H1 (cell line): ENCODE data around the gene NFIA. TPM values are rescaled to one million over a fixed set of nuclear protein-coding genes. Genes with fewer than 3 reads are reported as not detected.

ENCODE experiments used
- CTCF ChIA-PET: fragments of 300-600 bp; sonication (Branson Sonifier 250); formaldehyde crosslinking; loops from one replicate; lab custom pipeline; 2021; ENCODE audit not compliant: partially characterized antibody; lab: Charles Lee
- POLR2A ChIA-PET: fragments of 300-600 bp; sonication (Branson Sonifier 250); formaldehyde crosslinking; loops from one replicate; lab custom pipeline; 2021; ENCODE audit warnings: inconsistent platforms; ENCODE audit not compliant: partially characterized antibody; lab: Charles Lee
- DNase-seq, 2 experiments: peaks; one replicate each; pipeline versions ENCODE4 v3.0.0 to v3.0.0-alpha.2; 2010 to 2022; ENCODE audit warnings: low spot score in 2 of 2, low read depth in 1 of 2, mixed read lengths in 1 of 2
- FAIRE-seq: peaks from 2 replicates; lab custom pipeline; 2011; peaks lifted over from hg19 to GRCh38; lab: Jason Lieb, UNC
- H2AFZ ChIP-seq: 2 replicates; pipeline ENCODE4 v1.8.1; 2012; ENCODE audit warnings: low read length, inconsistent platforms
- H2AK5ac ChIP-seq: 2 replicates; pipeline ENCODE4 v1.6.1; 2013; ENCODE audit warnings: low read depth, low read length
- H2BK120ac ChIP-seq: replicated peaks from 2 replicates; pipeline ENCODE3; 2013; ENCODE audit warnings: low read depth, low read length, inconsistent platforms
- H2BK12ac ChIP-seq: 2 replicates; pipeline ENCODE4 v1.6.1; 2013; ENCODE audit warnings: low read depth, low read length
- H2BK15ac ChIP-seq: 2 replicates; pipeline ENCODE4 v1.6.1; 2013; ENCODE audit warnings: low read length
- H2BK20ac ChIP-seq: 2 replicates; pipeline ENCODE4 v1.6.1; 2013; ENCODE audit warnings: low read length
- H2BK5ac ChIP-seq: 2 replicates; pipeline ENCODE4 v1.6.1; 2013; ENCODE audit warnings: low read depth, low read length
- H3K14ac ChIP-seq: 2 replicates; pipeline ENCODE4 v1.6.1; 2013; ENCODE audit warnings: inconsistent platforms; ENCODE audit not compliant: insufficient read length
- H3K18ac ChIP-seq: 2 replicates; pipeline ENCODE4 v1.6.1; 2013; ENCODE audit warnings: low read length; ENCODE audit errors: extremely low read depth
- H3K23ac ChIP-seq: 2 replicates; pipeline ENCODE4 v1.6.1; 2013; ENCODE audit warnings: inconsistent platforms; ENCODE audit not compliant: insufficient read length
- H3K23me2 ChIP-seq: 2 replicates; pipeline ENCODE4 v1.6.1; 2013; ENCODE audit warnings: low read depth, low read length
- H3K27ac ChIP-seq: 2 replicates; pipeline ENCODE4 v1.6.1; 2011; ENCODE audit warnings: low read depth, low read length, inconsistent platforms
- H3K27me3 ChIP-seq, 4 experiments: replicated peaks in 1 of 4; 1 replicate in 1 of 4; 2 replicates in 3 of 4; pipeline versions ENCODE4 v1.6.1 to v1.8.1; 2011 to 2013; ENCODE audit warnings: low read length in 3 of 4, mild to moderate bottlenecking in 3 of 4, inconsistent platforms in 2 of 4, mixed read lengths in 2 of 4, moderate library complexity in 1 of 4; ENCODE audit not compliant: control insufficient read depth in 3 of 4, insufficient read depth in 3 of 4; ENCODE audit errors: extremely low read depth in 1 of 4
- H3K36me3 ChIP-seq, 4 experiments: 2 replicates each; pipeline versions ENCODE4 v1.6.1 to v1.8.1; 2011 to 2013; ENCODE audit warnings: mild to moderate bottlenecking in 4 of 4, low read length in 3 of 4, moderate library complexity in 2 of 4, control low read depth in 1 of 4, inconsistent platforms in 1 of 4; ENCODE audit not compliant: insufficient read depth in 4 of 4, control insufficient read depth in 2 of 4
- H3K4ac ChIP-seq: replicated peaks from 2 replicates; pipeline ENCODE3; 2013; ENCODE audit warnings: low read length, low read depth, mixed read lengths, inconsistent platforms; ENCODE audit not compliant: insufficient read length
- H3K4me1 ChIP-seq, 4 experiments: replicated peaks in 1 of 4; 1 replicate in 1 of 4; 2 replicates in 3 of 4; pipeline versions ENCODE4 v1.6.1 to v1.8.1; 2011 to 2013; ENCODE audit warnings: low read length in 3 of 4, inconsistent platforms in 2 of 4, mixed read lengths in 1 of 4; ENCODE audit not compliant: insufficient read depth in 4 of 4, control insufficient read depth in 3 of 4
- H3K4me2 ChIP-seq, 2 experiments: 2 replicates each; pipeline versions ENCODE4 v1.6.1 to v1.8.1; 2011 to 2013; ENCODE audit warnings: low read depth in 2 of 2, low read length in 2 of 2, control low read depth in 1 of 2, inconsistent platforms in 1 of 2, mild to moderate bottlenecking in 1 of 2; ENCODE audit not compliant: insufficient read depth in 1 of 2
- H3K4me3 ChIP-seq, 4 experiments: fragments of 200-600, 300-600 bp in 1 of 4; sonication (generic), shearing (Covaris generic), sonication (Bioruptor Twin) in 1 of 4; 2 replicates each; pipeline versions ENCODE4 v1.5.1 to v1.8.1; 2011 to 2016; ENCODE audit warnings: low read length in 4 of 4, low read depth in 3 of 4, control low read depth in 2 of 4, inconsistent platforms in 2 of 4, mild to moderate bottlenecking in 2 of 4, mixed read lengths in 1 of 4, moderate library complexity in 1 of 4; ENCODE audit not compliant: insufficient read depth in 2 of 4; ENCODE audit errors: extremely low read depth in 1 of 4
- H3K56ac ChIP-seq: replicated peaks from 2 replicates; pipeline ENCODE3; 2013; ENCODE audit warnings: low read depth, mild to moderate bottlenecking, mixed read lengths, low read length, inconsistent platforms; ENCODE audit not compliant: insufficient read length
- H3K79me1 ChIP-seq: 2 replicates; pipeline ENCODE4 v1.6.1; 2013; ENCODE audit warnings: low read depth, low read length, control low read depth
- H3K79me2 ChIP-seq, 2 experiments: 2 replicates each; pipeline versions ENCODE4 v1.6.1 to v1.8.1; 2012 to 2013; ENCODE audit warnings: low read length in 2 of 2, mild to moderate bottlenecking in 2 of 2, inconsistent platforms in 1 of 2; ENCODE audit not compliant: insufficient read depth in 2 of 2, control insufficient read depth in 1 of 2
- H3K9ac ChIP-seq, 4 experiments: replicated peaks in 1 of 4; 1 replicate in 1 of 4; 2 replicates in 3 of 4; pipeline versions ENCODE4 v1.6.1 to v1.8.1; 2011 to 2013; ENCODE audit warnings: low read depth in 3 of 4, low read length in 3 of 4, control low read depth in 2 of 4, mild to moderate bottlenecking in 2 of 4, moderate library complexity in 2 of 4, inconsistent platforms in 1 of 4; ENCODE audit errors: extremely low read depth in 1 of 4
- H3K9me3 ChIP-seq, 2 experiments: 2 replicates each; pipeline versions ENCODE4 v1.6.1 to v1.8.1; 2012 to 2013; ENCODE audit warnings: mild to moderate bottlenecking in 2 of 2, moderate library complexity in 2 of 2, control low read depth in 1 of 2, inconsistent platforms in 1 of 2, low read depth in 1 of 2, low read length in 1 of 2, mixed read lengths in 1 of 2; ENCODE audit not compliant: insufficient read depth in 2 of 2
- H4K20me1 ChIP-seq, 2 experiments: replicated peaks in 1 of 2; 2 replicates each; pipeline versions ENCODE3 to v1.8.1; 2011 to 2013; ENCODE audit warnings: inconsistent platforms in 2 of 2, low read length in 2 of 2, mild to moderate bottlenecking in 1 of 2; ENCODE audit not compliant: insufficient read depth in 2 of 2, control insufficient read depth in 1 of 2
- H4K5ac ChIP-seq: 2 replicates; pipeline ENCODE4 v1.6.1; 2013; ENCODE audit warnings: low read length, low read depth, mixed read lengths, inconsistent platforms; ENCODE audit not compliant: insufficient read length
- H4K8ac ChIP-seq: 2 replicates; pipeline ENCODE4 v1.8.0; 2013; ENCODE audit warnings: mild to moderate bottlenecking, moderate library complexity, low read length, inconsistent platforms; ENCODE audit not compliant: insufficient read depth; ENCODE audit errors: extremely low read depth
- H4K91ac ChIP-seq: replicated peaks from 2 replicates; pipeline ENCODE3; 2013; ENCODE audit warnings: low read length, mixed read lengths, inconsistent platforms; ENCODE audit not compliant: insufficient read length
- EZH2 ChIP-seq: fragments of 200-600 bp; sonication (generic); IDR thresholded peaks from 2 replicates; pipeline ENCODE4 v1.7.1; 2012; ENCODE audit warnings: low read depth, mild to moderate bottlenecking, moderate library complexity, low read length, inconsistent platforms; ENCODE audit not compliant: severe bottlenecking
- KDM1A ChIP-seq: fragments of 200-600, 300-600 bp; sonication (generic); IDR thresholded peaks from 2 replicates; pipeline ENCODE4 v1.7.1; 2016; ENCODE audit warnings: mild to moderate bottlenecking, low read length, borderline replicate concordance
- KDM5A ChIP-seq: fragments of 200-600 bp; IDR thresholded peaks from 2 replicates; pipeline ENCODE4 v1.7.1; 2012; ENCODE audit warnings: mild to moderate bottlenecking, low read length, inconsistent platforms, mixed read lengths
- POLR2A ChIP-seq, 2 experiments: IDR thresholded peaks; 1 replicate in 1 of 2; 2 replicates in 1 of 2; pipeline ENCODE4 v1.6.1; 2011; ENCODE audit warnings: low read depth in 2 of 2, low read length in 2 of 2, mild to moderate bottlenecking in 2 of 2; ENCODE audit errors: control extremely low read depth in 1 of 2
- POU5F1 ChIP-seq: IDR thresholded peaks from 2 replicates; pipeline ENCODE4 v1.6.1; 2011; ENCODE audit warnings: low read depth, mild to moderate bottlenecking, low read length, moderate library complexity
- SAP30 ChIP-seq: fragments of 300-600 bp; sonication (generic); IDR thresholded peaks from 2 replicates; pipeline ENCODE4 v1.7.1; 2012; ENCODE audit warnings: low read length, moderate library complexity, mild to moderate bottlenecking, inconsistent platforms; ENCODE audit not compliant: insufficient read depth, insufficient replicate concordance
- SIX5 ChIP-seq: IDR thresholded peaks from 2 replicates; pipeline ENCODE4 v1.6.1; 2011; ENCODE audit warnings: mild to moderate bottlenecking, low read depth, low read length
- SUZ12 ChIP-seq: fragments of 200-600 bp; sonication (generic); IDR thresholded peaks from 2 replicates; pipeline ENCODE4 v1.6.1; 2012; ENCODE audit warnings: mild to moderate bottlenecking, inconsistent platforms, low read length, moderate library complexity, mixed read lengths
- ZNF274 ChIP-seq: IDR thresholded peaks from 2 replicates; pipeline ENCODE4 v1.7.0; 2012; ENCODE audit warnings: low read length, borderline replicate concordance; ENCODE audit errors: extremely low read depth
- WGBS, 2 experiments: shearing (Covaris generic) in 1 of 2; methylation state at CpG; one replicate each; pipeline versions ENCODE4 v1.1.6 to v1.1.7; 2013 to 2015; ENCODE audit warnings: low lambda C conversion rate in 2 of 2, mixed read lengths in 2 of 2, inconsistent platforms in 1 of 2, low coverage in 1 of 2, missing lambda C conversion rate in 1 of 2; ENCODE audit not compliant: insufficient replicate concordance in 2 of 2, insufficient coverage in 1 of 2, insufficient read length in 1 of 2; ENCODE audit errors: extremely low coverage in 1 of 2, missing lambda C conversion rate in 1 of 2; 5-methylcytosine and 5-hydroxymethylcytosine counted together
- polyA plus RNA-seq, 7 experiments: library from polyadenylated mRNA; depleted of rRNA in 3 of 7; stranded (reverse) in 5 of 7; unstranded in 2 of 7; fragments of >200 nt in 5 of 7; fragments of 200-250 nt in 2 of 7; gene quantifications; 1 replicate in 5 of 7; 2 replicates in 1 of 7; 4 replicates in 1 of 7; pipeline versions ENCODE4 v1.2.1 to v1.2.3, GENCODE V29; 2011 to 2013; ENCODE audit warnings: missing spikeins in 2 of 7, mixed read lengths in 2 of 7
- total RNA-seq: library from RNA; stranded (reverse); fragmentation: NEBNext Ultra II Directional; extraction: Animal tissue kit (Norgen Biotek cat#: 25700); gene quantifications from 2 replicates; pipeline ENCODE4 v1.2.1, GENCODE V29; 2021
- TF ChIP-seq, protein P1 (sequence below), 3 experiments: IDR thresholded peaks; 1 replicate in 2 of 3; 2 replicates in 1 of 3; pipeline versions ENCODE4 v1.5.1 to v1.6.1; 2011; ENCODE audit warnings: low read length in 3 of 3, mild to moderate bottlenecking in 3 of 3, inconsistent platforms in 2 of 3, low read depth in 1 of 3, moderate library complexity in 1 of 3; ENCODE audit not compliant: insufficient read depth in 1 of 3; ENCODE audit errors: control extremely low read depth in 1 of 3

The NFIA gene
- total and polyA plus RNA-seq, 2 of the 8 experiments (the other 6 are each of a cell fraction or from before 2014, with no cell fraction given) = 1.8 to 2.3 TPM

DNA sequence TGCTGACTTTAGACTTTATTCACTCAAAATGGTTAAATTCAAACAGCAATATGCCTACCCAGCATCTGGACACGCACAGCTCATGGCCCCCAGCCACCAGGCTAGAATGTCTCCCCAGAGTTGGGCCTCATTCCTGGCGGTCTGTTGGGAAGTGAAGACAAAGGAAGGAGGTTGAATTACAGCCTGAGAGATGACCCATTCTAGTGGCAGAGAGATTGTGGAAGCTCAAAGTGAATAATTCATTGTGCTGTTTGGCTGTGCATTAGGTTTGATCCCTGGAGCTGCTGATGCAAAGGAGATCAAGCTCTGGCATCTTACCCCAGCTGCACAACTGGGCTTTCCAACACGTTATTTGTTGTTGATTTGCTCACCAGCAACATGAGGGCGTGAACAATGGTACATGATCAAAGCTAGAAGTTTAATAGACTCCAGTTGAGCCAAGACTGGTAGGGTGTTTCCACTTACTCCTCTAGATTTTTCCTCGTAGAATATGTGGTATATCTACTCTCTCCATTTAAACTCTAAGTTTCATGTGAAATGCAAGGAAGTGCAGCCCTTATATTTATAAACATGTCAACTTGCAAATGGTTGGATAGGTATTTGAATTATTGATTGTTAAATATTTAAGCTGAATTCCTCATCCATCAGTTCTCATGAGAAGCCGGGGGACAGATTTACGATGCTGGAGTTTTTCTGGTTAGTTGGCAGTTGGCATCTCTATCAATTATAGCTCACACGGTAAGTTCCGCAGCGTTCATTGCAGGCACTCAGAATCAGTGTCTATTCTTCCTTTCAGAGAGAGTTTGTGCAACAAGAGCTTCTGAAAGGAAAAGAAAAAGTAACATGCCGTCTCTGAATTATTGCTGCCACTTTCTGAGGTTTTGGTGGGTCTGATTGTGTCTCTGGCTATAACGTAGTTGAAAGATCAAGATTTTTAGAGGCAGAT lies 419.9 kb downstream of the NFIA start:
- H2BK15ac ChIP-seq = no peak overlapping the region
- H3K4me1 ChIP-seq = no peaks in the 10 kb centered on the region
- no peak overlapping the region for H3K56ac ChIP-seq
- H4K8ac ChIP-seq = no peak overlapping the region
- H3K14ac ChIP-seq = no peak overlapping the region
- H3K23me2 ChIP-seq = no peaks in the 10 kb centered on the region
- H2BK120ac ChIP-seq = no peak overlapping the region
- no peak overlapping the region for H3K23ac ChIP-seq
- no peak overlapping the region for H4K91ac ChIP-seq
- H3K4ac ChIP-seq = no peak overlapping the region
- 87% methylated on average over 12 of the region's 12 CpGs; no CpG with 5 or more reads in 1 of the 2 experiments for WGBS, 2 experiments
- H3K27ac ChIP-seq = no peak overlapping the region
- no peak overlapping the region for H3K18ac ChIP-seq
- H2BK20ac ChIP-seq = no peak overlapping the region
- no peaks in the 10 kb centered on the region for H3K79me2 ChIP-seq
- H3K9ac ChIP-seq = no peak overlapping the region
- POLR2A ChIA-PET = no interaction called here
- CTCF ChIA-PET = interaction anchor here (2.8 kb wide), 1 partner anchor 45 kb away, joined by 8 read pairs; no protein-coding TSS in a partner anchor
- no peaks in the 10 kb centered on the region for H4K20me1 ChIP-seq
- no peak overlapping the region for H2AFZ ChIP-seq
- DNase-seq (no peak), FAIRE-seq (no peak)
- H3K9me3 ChIP-seq = no peaks in the 10 kb centered on the region
- H2BK12ac ChIP-seq = no peak overlapping the region
- H3K4me2 ChIP-seq = no peak overlapping the region
- no peaks in the 10 kb centered on the region for H3K36me3 ChIP-seq
- no peaks in the 10 kb centered on the region for H3K79me1 ChIP-seq
- H2AK5ac ChIP-seq = no peak overlapping the region
- no peak overlapping the region for H3K4me3 ChIP-seq
- H3K27me3 ChIP-seq = no peaks in the 10 kb centered on the region
- H4K5ac ChIP-seq = no peak overlapping the region
- H2BK5ac ChIP-seq = no peak overlapping the region
- TF ChIP-seq ZNF274 = no peak
- no peak for TF ChIP-seq EZH2
- no peak for TF ChIP-seq SUZ12
- no peak for TF ChIP-seq SAP30
- no peak for TF ChIP-seq KDM5A
- TF ChIP-seq POU5F1 = no peak
- TF ChIP-seq SIX5 = no peak
- TF ChIP-seq POLR2A (IDR thresholded peaks at IDR 0.05; ENCODE audit: control extremely low read depth in 1 of 2, low read depth in 2 of 2, low read length in 2 of 2) = no peak
- TF ChIP-seq, protein P1, sequence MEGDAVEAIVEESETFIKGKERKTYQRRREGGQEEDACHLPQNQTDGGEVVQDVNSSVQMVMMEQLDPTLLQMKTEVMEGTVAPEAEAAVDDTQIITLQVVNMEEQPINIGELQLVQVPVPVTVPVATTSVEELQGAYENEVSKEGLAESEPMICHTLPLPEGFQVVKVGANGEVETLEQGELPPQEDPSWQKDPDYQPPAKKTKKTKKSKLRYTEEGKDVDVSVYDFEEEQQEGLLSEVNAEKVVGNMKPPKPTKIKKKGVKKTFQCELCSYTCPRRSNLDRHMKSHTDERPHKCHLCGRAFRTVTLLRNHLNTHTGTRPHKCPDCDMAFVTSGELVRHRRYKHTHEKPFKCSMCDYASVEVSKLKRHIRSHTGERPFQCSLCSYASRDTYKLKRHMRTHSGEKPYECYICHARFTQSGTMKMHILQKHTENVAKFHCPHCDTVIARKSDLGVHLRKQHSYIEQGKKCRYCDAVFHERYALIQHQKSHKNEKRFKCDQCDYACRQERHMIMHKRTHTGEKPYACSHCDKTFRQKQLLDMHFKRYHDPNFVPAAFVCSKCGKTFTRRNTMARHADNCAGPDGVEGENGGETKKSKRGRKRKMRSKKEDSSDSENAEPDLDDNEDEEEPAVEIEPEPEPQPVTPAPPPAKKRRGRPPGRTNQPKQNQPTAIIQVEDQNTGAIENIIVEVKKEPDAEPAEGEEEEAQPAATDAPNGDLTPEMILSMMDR (IDR thresholded peaks at IDR 0.05; ENCODE audit: control extremely low read depth in 1 of 3, insufficient read depth in 1 of 3, low read depth in 1 of 3, low read length in 3 of 3) = no peak
- no peak for TF ChIP-seq KDM1A
